ENCODE results near the gene ADAMTSL4. TPM values are rescaled to one million over a fixed set of nuclear protein-coding genes. Genes with fewer than 3 reads are reported as not detected.

The ADAMTSL4 gene
- total RNA-seq, 1 donor from 2014 or later: 12.5 TPM

GRCh38 chr1:150575518-150576366 lies 26.5 kb downstream of the ADAMTSL4 start:
- DNase-seq (ENCODE audit: extremely low spot score, unreplicated experiment): no peak
- Mint-ChIP-seq H3K27ac (peak overlapping the region; percentile 84), H3K9me3 (no peaks in the 10 kb centered on the region), H3K27me3 (no peaks in the 10 kb centered on the region), H3K36me3 (peaks cover 58% of the 10 kb centered on the region), H3K4me1 (ENCODE audit: unreplicated experiment) (peaks cover 35% of the 10 kb centered on the region), H3K4me3 (peak overlapping the region; percentile 94)
- TF ChIP-seq CTCF (conservative IDR thresholded peaks at IDR 0.05): no peak

GRCh38 chr1:150576367-150576711 lies 27.1 kb downstream of the ADAMTSL4 start:
- no peak for TF ChIP-seq CTCF (conservative IDR thresholded peaks at IDR 0.05)
- H3K4me1 Mint-ChIP-seq (ENCODE audit: unreplicated experiment): peaks cover 36% of the 10 kb centered on the region
- H3K27me3 Mint-ChIP-seq: no peaks in the 10 kb centered on the region
- DNase-seq (ENCODE audit: extremely low spot score, unreplicated experiment): no peak
- H3K27ac Mint-ChIP-seq: peak overlapping the region; percentile 93
- no peaks in the 10 kb centered on the region for H3K9me3 Mint-ChIP-seq
- H3K36me3 Mint-ChIP-seq: peaks cover 53% of the 10 kb centered on the region
- H3K4me3 Mint-ChIP-seq: peak overlapping the region; percentile 94

DNA sequence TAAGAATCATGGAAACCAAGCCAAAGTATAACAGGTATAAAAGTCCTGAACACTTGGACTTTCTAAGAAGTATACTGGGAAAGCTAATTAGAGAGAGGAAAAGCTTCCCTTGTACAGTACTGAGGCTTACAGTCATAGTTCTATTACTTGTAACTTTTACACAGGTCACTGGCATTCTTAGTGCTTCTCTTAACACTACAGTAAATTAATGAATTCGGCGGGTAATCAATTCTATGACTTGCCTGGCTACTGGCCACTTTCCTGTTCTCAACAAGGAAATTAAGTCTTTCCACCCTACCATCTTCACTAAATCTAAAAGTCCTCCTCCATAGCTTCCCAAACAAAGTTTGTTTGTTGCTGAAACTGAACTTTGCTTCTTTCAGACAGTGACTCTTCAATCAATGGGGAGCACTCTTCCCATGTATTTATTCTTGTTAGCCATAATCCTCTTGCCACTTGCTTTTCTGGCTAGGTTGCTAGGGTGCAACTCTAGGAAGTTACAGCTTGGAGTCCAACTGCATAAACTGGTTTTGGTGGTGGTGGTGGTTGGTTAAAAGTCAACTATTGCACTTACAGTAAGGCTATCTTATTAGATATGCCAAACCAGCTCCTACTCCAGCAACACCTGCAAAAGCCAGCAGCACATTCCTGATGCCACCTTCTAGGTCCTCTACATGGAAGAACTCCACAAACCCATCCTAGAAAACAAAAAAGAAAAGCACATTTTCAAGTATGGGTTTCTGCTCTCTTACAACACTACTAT lies 27.8 kb downstream of the ADAMTSL4 start:
- Mint-ChIP-seq H3K27me3 (no peaks in the 10 kb centered on the region), H3K27ac (peak overlapping the region; percentile 93), H3K4me3 (peak overlapping the region; percentile 94), H3K36me3 (peaks cover 53% of the 10 kb centered on the region), H3K9me3 (no peaks in the 10 kb centered on the region), H3K4me1 (ENCODE audit: unreplicated experiment) (peaks cover 36% of the 10 kb centered on the region)
- DNase-seq (ENCODE audit: extremely low spot score, unreplicated experiment): no peak
- no peak for TF ChIP-seq CTCF (conservative IDR thresholded peaks at IDR 0.05)

GRCh38 chr1:150577557-150578271 lies 28.5 kb downstream of the ADAMTSL4 start:
- peaks cover 36% of the 10 kb centered on the region for H3K4me1 Mint-ChIP-seq (ENCODE audit: unreplicated experiment)
- no peaks in the 10 kb centered on the region for H3K9me3 Mint-ChIP-seq
- H3K27me3 Mint-ChIP-seq: no peaks in the 10 kb centered on the region
- no peak for DNase-seq (ENCODE audit: extremely low spot score, unreplicated experiment)
- TF ChIP-seq CTCF (conservative IDR thresholded peaks at IDR 0.05): no peak
- H3K4me3 Mint-ChIP-seq: peak overlapping the region; percentile 94
- peak overlapping the region; percentile 93 for H3K27ac Mint-ChIP-seq
- H3K36me3 Mint-ChIP-seq: peaks cover 49% of the 10 kb centered on the region

GRCh38 chr1:150578272-150579109 lies 29.3 kb downstream of the ADAMTSL4 start:
- no peak for DNase-seq (ENCODE audit: extremely low spot score, unreplicated experiment)
- H3K4me1 Mint-ChIP-seq (ENCODE audit: unreplicated experiment): peaks cover 33% of the 10 kb centered on the region
- H3K4me3 Mint-ChIP-seq: peak overlapping the region; percentile 94
- H3K9me3 Mint-ChIP-seq: no peaks in the 10 kb centered on the region
- H3K27ac Mint-ChIP-seq: peak overlapping the region; percentile 93
- no peaks in the 10 kb centered on the region for H3K27me3 Mint-ChIP-seq
- no peak for TF ChIP-seq CTCF (conservative IDR thresholded peaks at IDR 0.05)
- H3K36me3 Mint-ChIP-seq: peaks cover 44% of the 10 kb centered on the region
